Smooth muscle cell (in vitro differentiated cells): Measurements from ENCODE around the gene STK39. TPM values are rescaled to one million over a fixed set of nuclear protein-coding genes. Genes with fewer than 3 reads are reported as not detected.

Experiments
- DNase-seq: peaks from one replicate; lab custom pipeline; 2025; ENCODE audit not compliant: unreplicated experiment; lab: John Stamatoyannopoulos, UW
- H2AFZ ChIP-seq: fragments of 200-600 bp; sonication (generic); 2 replicates; pipeline ENCODE4 v1.6.0; 2016; ENCODE audit warnings: antibody characterized with exemption, low read depth, mild to moderate bottlenecking
- H3F3A ChIP-seq: fragments of 200-600 bp; sonication (generic); 2 replicates; pipeline ENCODE4 v1.6.0; 2017; ENCODE audit warnings: antibody characterized with exemption, low read depth
- H3K27ac ChIP-seq: fragments of 200-600 bp; sonication (generic); 2 replicates; pipeline ENCODE4 v1.5.1; 2016; ENCODE audit warnings: low read depth, mild to moderate bottlenecking
- H3K27me3 ChIP-seq: fragments of 200-600 bp; sonication (generic); 2 replicates; pipeline ENCODE4 v1.6.1; 2016; ENCODE audit warnings: low read depth, mild to moderate bottlenecking
- H3K36me3 ChIP-seq: fragments of 200-600 bp; sonication (generic); 2 replicates; pipeline ENCODE4 v1.5.1; 2016; ENCODE audit warnings: low read depth
- H3K4me1 ChIP-seq: fragments of 200-600 bp; sonication (generic); 2 replicates; pipeline ENCODE4 v1.5.1; 2016; ENCODE audit warnings: low read depth
- H3K4me2 ChIP-seq: fragments of 200-600 bp; sonication (generic); 2 replicates; pipeline ENCODE4 v1.6.0; 2016; ENCODE audit warnings: mild to moderate bottlenecking
- H3K4me3 ChIP-seq: fragments of 200-600 bp; sonication (generic); 2 replicates; pipeline ENCODE4 v1.5.1; 2016; ENCODE audit warnings: mild to moderate bottlenecking
- H3K79me2 ChIP-seq: fragments of 200-600 bp; sonication (generic); 2 replicates; pipeline ENCODE4 v1.6.0; 2016; ENCODE audit warnings: low read depth, mild to moderate bottlenecking
- H3K9ac ChIP-seq: fragments of 200-600 bp; sonication (generic); 2 replicates; pipeline ENCODE4 v1.6.0; 2016; ENCODE audit warnings: low read depth
- H3K9me3 ChIP-seq: fragments of 200-600 bp; sonication (generic); replicated peaks from 2 replicates; pipeline ENCODE4 v1.5.1; 2016; ENCODE audit warnings: low read depth
- H4K20me1 ChIP-seq: fragments of 200-600 bp; sonication (generic); 2 replicates; pipeline ENCODE4 v1.6.0; 2016; ENCODE audit warnings: low read depth
- CTCF ChIP-seq: fragments of 200-600 bp; sonication (generic); IDR thresholded peaks from 2 replicates; pipeline ENCODE4 v1.5.1; 2017; ENCODE audit warnings: borderline replicate concordance, mild to moderate bottlenecking, antibody characterized with exemption; ENCODE audit not compliant: insufficient read depth, poor library complexity, severe bottlenecking
- WGBS: methylation state at CpG from one replicate; pipeline ENCODE4 v1.1.7; 2016; ENCODE audit warnings: low lambda C conversion rate; 5-methylcytosine and 5-hydroxymethylcytosine counted together
- polyA plus RNA-seq: library from polyadenylated mRNA; unstranded; fragments of >200 nt; fragmentation: Nextera tagmentation; extraction: Ambion mirVana; gene quantifications from 2 replicates; pipeline ENCODE4 v1.2.1, GENCODE V29; 2016
- total RNA-seq: library from RNA; depleted of rRNA; stranded (reverse); fragments of >200 nt; gene quantifications from 2 replicates; pipeline ENCODE4 v1.2.3, GENCODE V29; 2014

STK39 gene
- total and polyA plus RNA-seq, 2 experiments from 2014 or later, result 21.1 to 37.8 TPM

GRCh38 chr2:168194784-168195522, 52.4 kb downstream of the STK39 start:
- no peak overlapping the region for H3K27ac ChIP-seq
- peaks cover 97% of the 10 kb centered on the region for H4K20me1 ChIP-seq
- no peaks in the 10 kb centered on the region for H3F3A ChIP-seq
- no peak overlapping the region for H2AFZ ChIP-seq
- no peaks in the 10 kb centered on the region for H3K36me3 ChIP-seq
- no peak overlapping the region for H3K4me3 ChIP-seq
- peak overlapping the region; percentile 48 for H3K4me2 ChIP-seq
- H3K79me2 ChIP-seq, result peaks cover 68% of the 10 kb centered on the region
- H3K4me1 ChIP-seq, result peaks cover 24% of the 10 kb centered on the region
- 93% methylated on average over 7 of the region's 7 CpGs for WGBS
- no peak for TF ChIP-seq CTCF
- H3K9me3 ChIP-seq, result no peaks in the 10 kb centered on the region
- H3K27me3 ChIP-seq, result no peaks in the 10 kb centered on the region
- H3K9ac ChIP-seq, result no peak overlapping the region
- DNase-seq, result no peak

GRCh38 chr2:168192839-168193616, 54.4 kb downstream of the STK39 start:
- peaks cover 97% of the 10 kb centered on the region for H4K20me1 ChIP-seq

GRCh38 chr2:168191955-168192785, 55.2 kb downstream of the STK39 start:
- Histone ChIP-seq H3K9me3 (no peaks in the 10 kb centered on the region), H3K4me3 (no peak overlapping the region), H3K9ac (no peak overlapping the region), H3K4me2 (no peak overlapping the region), H3K36me3 (no peaks in the 10 kb centered on the region), H4K20me1 (peaks cover 99% of the 10 kb centered on the region), H3K27me3 (no peaks in the 10 kb centered on the region), H2AFZ (no peak overlapping the region), H3K27ac (no peak overlapping the region), H3K4me1 (peaks cover 39% of the 10 kb centered on the region), H3F3A (no peaks in the 10 kb centered on the region), H3K79me2 (peaks cover 70% of the 10 kb centered on the region)
- 92% methylated on average over 6 of the region's 6 CpGs for WGBS
- no peak for DNase-seq
- TF ChIP-seq CTCF, result no peak

More at GRCh38 chr2:168192839-168193616, 54.4 kb downstream of the STK39 start:
- peaks cover 34% of the 10 kb centered on the region for H3K4me1 ChIP-seq
- DNase-seq, result no peak
- no peak overlapping the region for H2AFZ ChIP-seq
- no peak overlapping the region for H3K4me3 ChIP-seq
- H3K27me3 ChIP-seq, result no peaks in the 10 kb centered on the region
- no peak overlapping the region for H3K9ac ChIP-seq
- no peaks in the 10 kb centered on the region for H3F3A ChIP-seq
- H3K9me3 ChIP-seq, result no peaks in the 10 kb centered on the region
- no peak overlapping the region for H3K27ac ChIP-seq
- no peaks in the 10 kb centered on the region for H3K36me3 ChIP-seq
- no peak for TF ChIP-seq CTCF
- peaks cover 68% of the 10 kb centered on the region for H3K79me2 ChIP-seq
- H3K4me2 ChIP-seq, result no peak overlapping the region
- 93% methylated on average over 3 of the region's 3 CpGs for WGBS
